GM19468 (cell line): ENCODE measurements around the gene CTNNBL1.

Source experiments
- ATAC-seq: cut with Tn5 transposase; IDR thresholded peaks from one replicate; pipeline ENCODE4 v1.9.1; 2021; ENCODE audit warnings: mild to moderate bottlenecking, moderate library complexity, moderate number of reproducible peaks; ENCODE audit not compliant: unreplicated experiment; ENCODE audit errors: extremely low read depth

The CTNNBL1 gene

DNA sequence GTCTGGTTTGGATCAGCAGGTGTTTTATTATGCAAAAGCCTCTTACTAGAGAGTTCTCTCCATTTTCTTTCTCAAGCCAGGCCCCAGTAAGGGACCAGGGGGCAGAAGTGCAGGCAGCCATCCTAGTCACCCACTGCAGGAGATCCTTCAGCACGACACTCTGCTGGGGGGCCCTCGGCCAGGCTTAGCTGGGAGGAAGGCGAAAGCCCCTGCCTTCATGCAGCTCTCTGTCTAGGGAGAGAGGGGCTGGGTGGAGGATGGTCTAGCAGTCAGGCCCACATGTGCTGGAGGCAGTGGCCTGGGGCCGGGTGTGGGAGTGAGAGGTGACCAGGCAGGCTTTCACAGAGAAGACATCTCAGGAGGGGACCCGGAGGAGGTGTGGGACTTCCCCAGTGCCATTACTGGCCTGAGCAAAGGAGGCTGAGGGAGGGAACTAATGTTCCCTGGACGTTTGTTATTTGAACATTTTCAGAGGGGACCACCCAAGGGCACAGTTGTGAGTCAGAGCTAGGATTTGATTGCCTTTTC is 175.6 kb downstream of the CTNNBL1 start:
- ATAC-seq, result no peak

DNA sequence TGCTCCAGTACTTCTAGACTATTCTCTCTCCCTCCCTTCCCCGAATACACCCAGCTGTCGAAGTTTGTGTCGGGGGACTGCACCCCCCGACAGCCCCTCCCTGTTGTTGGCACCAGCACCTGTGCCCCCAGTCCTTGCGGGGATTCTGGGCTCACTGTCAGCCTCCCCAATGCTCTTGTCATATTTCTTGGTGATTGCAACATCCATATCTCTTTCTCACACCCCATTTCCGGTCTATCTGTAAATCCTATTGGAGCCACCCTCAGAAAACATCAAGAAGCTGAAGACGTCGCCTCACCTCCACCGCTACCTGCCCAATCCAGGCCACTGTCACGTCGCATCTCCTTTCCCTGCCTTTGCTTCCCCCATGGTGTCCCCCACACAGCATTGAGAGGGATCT is 176.5 kb downstream of the CTNNBL1 start:
- ATAC-seq, result no peak

DNA sequence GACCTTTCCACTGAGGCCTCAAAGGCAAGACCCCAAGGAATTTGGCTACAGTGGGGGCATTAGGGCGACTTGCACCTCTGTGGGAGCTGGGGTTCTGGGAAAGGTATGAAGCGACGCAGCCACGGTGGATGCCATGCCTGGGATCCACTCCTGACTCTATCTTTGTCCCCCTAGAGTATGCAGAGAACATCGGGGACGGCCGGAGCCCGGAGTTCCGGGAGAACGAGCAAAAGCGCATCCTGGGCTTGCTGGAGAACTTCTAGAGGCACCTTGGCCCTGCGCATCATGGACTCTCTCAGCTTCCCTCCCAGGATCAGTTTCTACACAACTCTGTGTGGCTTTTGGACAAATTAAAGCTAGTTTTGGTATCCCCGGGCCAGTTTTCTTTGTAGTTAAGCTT is 177.9 kb downstream of the CTNNBL1 start:
- ATAC-seq, result no peak

DNA sequence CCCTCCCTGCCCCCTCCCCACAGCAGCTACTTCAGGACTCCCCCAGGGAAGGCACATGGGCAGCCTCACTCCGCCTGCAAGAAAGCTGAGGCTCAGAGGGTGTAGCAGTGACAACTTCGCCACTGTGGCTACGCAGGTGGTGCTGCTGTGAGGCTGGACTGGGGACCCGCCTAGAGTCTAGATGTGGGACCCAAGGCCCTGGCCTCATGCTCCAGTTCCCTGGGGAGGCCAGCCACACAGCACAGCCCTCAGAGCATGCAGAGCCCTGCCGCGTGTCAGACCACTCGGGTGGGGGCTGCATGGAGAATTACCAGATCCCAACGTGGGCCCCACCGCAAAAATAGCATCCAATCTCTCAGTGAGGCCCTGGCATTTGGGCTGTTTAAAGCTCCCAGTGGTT is 178.3 kb downstream of the CTNNBL1 start:
- ATAC-seq, result no peak

DNA sequence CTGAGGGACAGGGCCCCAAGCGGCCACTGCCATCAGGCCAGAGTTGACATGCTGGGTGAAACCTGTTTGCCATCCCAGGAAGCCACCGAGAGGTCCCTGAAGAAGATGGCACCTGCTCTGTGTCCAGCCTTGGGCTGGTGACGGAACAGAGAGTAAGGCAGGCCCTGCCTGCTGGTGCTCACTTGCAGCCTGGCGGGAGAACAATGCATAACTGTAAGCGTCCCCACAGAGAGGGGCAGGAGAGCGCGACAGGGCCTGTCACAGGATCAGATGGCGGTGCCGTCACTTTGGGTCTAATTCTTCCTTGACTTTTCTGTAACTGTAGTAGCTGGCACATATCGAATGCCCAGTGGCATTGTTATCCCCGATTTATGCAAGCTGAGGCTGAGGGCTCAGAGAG is 180.1 kb downstream of the CTNNBL1 start:
- ATAC-seq, result no peak

DNA sequence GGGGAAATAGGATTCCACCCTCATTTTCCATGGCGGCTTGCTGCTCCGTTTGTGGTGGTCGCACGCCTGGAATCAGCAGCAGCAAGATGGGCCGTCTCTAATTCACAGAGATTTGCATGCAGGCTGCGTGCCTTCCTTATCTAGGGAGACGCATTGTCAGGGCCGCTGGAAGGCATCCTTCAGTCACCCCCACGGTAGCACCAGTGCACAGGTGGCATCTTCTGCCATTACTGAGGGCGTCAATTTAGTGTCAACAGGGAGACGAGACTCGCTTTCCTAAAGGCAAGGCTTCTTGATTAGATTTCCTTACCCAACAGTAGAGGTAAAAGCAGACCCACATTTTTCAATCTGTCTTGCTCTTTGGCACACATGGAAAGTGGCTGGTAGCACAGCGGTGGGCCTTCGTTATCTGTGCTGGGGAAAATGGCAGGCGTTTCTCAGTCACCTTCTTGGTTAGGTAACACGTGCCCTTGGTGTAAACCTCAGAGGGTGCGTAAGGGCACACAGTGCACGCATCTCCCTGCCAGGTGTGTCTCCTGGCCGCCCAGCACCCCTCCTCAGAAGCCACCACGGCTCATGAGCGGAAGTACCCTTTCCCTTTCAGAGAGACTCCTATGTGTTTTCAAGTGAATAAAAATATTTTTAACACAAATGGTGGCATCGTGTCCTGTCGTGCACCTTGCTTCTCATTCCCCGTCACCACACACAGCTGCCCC is 181.8 kb downstream of the CTNNBL1 start:
- ATAC-seq, result no peak

DNA sequence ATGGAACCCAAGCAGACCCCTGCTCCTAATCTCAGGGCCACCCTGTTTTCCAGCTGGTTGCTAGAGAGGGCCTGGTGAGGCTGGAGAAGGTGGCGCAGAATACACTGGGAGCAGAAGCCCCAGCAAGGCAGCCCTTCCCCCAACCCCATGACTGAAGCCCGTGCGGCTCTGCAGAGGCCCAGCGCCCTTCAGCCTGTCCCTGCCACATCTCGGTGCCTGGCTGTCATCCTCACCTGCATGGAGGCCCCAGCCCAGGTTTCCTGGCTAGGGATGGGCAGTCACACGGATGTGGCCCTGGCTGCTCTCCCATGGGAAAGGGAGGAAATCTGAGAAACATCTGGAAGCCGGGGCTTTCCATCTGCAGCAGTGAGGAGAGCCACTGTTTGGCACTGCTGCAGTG is 183.0 kb downstream of the CTNNBL1 start:
- no peak for ATAC-seq

DNA sequence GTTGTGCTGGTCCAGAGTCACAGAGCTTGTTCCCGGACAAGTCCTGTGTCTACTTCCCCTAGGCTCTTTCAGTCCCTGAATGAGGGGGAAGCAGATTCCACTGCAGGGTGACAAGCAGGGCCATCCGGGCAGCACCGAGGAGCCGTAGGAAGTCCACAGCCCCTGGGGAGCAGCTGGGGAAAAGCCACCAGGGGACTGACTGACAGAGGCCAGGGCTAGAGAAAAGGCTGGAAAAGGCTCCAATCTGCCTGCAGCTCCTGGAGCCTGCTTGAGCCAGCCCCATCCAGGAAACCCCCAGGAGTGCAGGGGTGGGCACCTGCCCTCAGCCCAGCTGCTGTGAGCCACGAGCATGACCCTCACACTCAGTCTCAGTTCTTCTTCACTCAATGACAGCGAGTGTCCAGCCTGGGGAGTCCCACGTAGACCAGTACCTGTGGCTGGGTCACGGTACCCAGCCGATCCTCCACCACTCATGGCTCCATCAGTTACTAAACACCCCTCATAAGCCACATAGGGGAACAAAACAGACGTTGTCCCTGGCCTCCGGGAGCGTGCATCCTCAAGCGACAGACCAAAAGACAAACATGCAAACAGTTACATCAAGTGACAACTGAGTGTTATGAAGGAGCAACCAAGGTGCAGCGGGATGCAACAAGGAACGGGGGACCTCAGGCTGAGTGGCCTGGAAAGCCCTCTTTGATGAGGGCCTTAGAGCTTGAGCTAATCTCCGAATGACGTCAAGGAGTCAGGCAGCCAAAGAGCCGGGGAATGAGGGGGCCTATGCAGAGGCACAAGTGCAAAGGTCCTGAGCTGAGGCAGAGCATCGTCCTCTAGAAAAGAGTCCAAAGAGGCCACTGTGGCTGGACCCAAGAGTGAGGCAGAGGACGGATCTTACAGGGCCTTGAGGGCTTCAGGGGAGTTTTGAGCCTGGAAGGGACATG is 184.3 kb downstream of the CTNNBL1 start:
- no peak for ATAC-seq

DNA sequence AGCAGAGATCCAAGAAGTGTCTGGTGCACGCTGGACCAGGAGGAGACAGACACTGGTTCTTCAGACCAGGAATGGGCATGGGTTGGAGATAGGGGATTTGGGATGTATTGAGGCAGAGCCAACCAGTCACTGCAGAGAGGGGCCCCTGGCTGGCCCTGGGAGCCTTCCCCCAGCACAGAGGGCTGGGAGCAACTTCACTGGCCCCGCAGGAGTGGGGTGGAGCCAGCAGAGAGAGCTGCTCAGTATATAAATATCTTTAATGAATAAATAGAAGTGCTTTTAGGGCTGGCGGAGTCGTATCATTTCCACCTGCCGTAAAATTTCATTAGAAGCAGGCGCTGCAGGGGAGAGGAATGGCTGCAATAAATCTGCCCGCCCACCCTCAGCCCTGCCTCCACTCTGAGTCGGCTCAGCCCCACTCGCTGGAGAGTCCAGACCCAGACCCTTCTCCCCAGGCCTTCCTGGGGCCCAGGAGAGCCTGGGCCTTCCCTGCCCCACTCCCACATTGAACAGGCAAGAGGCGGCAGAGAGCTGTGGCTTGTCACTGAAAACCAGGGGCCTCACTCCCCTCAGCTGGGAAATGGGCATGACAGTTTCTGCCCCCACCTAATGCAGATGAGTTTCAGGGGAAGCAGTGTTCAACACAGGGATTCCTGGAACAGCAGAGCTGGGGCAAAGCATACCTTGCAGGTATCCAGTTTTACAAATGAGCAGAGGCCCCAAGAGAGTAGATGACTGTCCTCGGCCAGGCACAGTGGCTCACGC is 185.2 kb downstream of the CTNNBL1 start:
- ATAC-seq, result no peak

DNA sequence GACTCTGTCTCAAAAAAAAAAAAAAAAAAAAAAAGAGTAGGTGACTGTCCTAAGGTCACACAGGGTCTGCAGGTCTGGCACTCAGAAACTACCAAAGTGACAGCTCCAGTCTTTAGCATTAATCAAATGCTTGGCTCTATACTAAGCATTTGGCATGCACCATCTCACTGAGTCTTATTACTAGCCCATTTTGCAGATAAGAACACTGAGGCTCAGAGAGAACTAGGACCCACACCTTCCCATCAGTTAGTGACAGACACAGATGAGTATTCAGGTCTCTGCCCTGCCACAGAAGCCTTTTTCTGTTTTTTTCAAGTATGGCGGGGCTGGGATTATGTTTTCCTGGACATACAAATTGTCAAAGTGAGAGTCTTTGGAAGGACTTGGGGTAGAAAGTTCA is 186.0 kb downstream of the CTNNBL1 start:
- ATAC-seq, result no peak

DNA sequence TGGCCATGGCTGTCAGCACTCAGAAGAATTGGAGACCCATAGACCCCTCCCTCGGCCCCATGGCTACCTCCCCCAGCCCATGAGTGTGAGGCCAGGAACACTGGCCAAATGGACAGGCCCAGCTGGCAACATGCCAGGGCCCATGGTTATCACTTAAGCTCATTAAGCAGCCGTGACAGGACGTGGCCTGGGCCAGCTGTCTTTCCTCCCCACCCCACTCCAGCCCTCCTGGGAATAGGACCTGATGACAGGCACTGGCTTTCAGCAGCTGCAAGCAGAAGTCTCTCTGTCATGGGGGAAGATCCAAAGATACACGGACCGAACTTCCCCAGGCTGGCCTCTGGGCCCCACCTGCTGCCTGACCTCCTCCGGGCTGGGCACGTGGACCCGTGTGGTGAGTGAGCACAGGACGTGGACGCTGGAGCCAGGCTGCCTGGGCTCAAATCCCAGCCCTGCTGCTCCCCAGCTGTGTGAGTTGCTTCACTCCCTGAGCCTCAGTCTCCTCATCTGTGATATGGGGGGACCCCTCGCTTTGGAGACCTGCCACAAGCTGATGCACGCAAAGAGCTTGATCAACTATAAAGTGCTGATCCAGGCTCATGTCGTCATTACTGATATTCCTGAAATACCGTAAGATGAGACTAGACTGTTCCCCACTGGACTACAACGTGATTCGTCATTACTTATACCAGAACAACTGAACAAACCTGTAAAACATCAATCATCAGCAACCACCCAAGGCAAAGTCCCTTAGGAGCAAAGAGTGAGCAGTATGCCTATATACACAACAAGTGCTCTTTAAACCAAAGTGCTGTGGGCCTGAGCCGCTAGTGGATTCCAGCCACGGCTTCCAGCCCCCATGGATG is 187.1 kb downstream of the CTNNBL1 start:
- no peak for ATAC-seq

DNA sequence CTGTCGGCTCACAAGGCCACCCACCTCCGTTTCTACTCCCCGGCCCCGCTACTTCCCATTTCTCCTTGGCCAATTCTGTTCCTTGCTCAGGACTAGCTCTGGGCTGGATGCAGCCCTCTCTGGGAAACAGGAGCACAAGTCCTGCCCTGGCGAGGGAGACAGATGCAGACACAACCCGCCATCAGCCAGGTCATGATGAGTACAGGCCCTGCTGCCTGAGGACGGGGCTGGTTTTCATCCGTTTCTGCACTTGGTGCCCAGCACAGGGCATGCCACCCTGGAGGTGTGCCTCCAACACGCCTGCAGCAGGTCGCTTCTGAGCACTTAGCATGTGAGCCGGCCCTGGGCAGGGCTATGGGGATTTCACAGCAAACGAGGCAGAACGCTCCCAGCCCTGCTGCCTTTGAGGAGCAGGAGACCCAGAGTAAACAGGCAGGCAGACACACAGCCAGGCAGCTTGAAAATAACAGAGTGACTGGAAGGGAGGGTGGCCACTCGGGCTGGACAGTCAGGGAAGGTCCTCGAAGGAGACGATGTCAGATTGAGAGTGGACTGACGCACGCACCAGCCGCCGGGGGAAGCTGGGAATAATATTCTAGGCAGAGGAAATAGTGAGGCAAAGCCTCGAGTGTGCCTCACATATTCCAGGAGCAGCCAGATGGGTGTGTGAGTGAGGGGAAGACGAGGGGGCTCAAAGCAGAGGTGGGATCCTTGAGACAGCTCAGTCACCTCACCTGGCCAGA is 187.9 kb downstream of the CTNNBL1 start:
- no peak for ATAC-seq

DNA sequence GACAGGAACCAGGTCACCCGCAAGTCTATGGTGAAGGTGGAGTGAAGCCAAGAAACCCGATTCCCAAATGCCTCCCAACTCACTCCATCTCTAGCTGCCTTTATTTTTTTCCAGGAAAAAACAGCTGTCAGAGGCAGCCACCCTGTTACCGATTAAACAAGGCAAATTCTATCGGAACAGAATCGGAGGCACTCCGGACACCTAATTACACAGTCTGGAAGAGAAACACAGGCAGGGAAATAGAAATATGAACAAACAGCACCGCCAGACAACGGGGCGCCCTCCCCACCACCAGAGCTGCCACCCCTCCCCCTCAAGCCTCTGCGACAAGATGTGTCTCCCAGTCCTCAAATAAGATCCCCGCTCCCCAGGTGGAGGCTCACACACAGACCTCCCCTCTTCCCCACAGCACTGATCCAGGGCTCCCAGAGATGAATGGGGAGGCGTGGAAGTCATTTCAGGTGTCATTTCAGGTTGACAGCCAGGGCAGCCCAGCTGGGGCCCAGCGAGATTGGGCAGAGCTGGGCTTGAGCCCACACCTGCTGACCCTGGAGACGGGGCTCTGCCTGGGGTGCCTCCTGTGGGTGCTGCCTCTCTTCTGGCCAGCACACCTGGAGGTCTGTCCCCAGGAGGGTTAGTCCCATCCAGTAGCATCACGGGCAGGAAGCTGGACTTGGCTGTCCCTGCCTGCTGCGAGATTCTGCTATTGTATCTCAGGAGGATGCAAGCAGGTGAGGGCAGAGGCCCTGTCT is 189.3 kb downstream of the CTNNBL1 start:
- no peak for ATAC-seq

DNA sequence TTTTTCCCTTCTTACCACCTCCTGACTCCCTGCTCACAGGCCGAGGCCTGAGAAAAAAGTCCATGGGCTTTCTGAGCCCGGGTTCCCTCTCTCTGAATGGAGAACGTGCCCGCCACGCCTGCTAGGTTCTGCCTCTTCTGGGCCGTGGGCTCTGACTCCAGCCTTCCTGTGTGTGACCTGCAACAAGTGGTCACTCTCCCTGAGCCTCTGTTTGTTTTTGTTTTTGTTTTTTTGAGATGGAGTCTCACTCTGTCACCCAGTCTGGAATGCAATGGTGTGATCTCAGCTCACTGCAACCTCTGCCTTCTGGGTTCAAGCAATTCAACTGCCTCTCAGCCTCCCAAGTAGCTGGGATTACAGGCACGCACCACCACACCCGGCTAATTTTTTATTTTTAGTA is 191.2 kb downstream of the CTNNBL1 start:
- ATAC-seq, result no peak

DNA sequence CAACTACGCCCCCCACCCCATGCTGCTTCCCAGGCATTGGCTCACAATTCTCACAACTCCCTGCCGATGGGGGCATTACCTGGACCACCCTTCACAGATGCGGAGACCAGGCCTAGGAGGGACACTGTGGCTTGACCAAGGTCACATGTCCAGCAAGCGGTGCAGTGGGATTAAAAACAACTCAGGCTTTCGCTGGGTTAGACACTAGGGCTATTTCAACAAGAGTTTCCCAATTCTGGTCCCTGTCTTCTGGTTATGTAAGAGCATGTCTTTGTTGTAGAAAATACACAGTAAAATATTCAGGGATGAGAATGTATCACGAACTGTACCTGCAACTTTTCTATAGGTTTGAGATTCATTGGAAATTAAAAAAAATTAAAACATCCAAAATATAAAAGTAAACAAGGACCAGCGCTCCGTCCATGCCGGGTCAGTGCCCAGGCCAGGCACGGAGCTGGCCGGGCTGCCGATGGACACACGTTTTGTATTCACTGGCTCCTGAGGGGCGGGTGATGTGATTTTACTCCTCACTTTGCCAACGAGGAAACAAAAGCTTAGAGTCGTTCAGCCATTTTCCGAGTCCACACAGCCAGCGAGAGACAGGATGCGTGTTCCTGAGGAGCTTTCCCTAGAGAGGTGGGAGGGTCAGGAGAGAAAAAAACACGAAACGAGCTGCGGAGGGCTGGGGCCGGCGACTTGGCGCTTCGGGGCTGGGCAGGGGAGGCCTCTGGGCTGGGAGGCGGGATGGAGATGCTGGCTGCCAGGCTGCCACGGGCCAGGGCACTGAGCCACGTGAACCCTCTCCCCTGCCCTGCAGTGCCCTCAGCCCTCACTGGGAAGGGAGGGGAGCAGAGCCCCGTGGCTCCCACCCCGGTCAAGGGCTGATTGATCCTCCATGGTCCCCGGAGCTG is 192.0 kb downstream of the CTNNBL1 start:
- no peak for ATAC-seq

DNA sequence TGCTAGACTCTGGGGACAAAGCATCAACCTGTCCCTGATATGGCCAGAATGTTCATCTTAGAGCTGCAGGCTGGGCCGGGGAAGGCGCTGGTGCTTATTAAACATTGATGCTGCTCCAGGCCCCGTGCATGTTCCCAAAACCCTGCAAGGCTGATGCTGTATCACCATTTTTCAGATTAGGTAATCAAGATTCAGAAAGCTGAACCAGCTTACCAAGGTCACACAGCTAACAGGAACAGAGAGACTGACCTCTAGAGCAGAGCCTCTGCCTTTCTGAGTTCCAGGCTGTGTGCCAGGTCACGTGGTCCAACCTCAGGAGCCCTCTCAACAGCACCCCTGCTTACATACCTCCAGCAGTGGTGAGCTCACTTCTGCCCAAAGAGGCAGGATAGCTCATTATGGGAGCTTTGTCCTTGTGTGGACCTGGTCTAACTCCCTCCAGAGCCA is 193.0 kb downstream of the CTNNBL1 start:
- ATAC-seq, result no peak

DNA sequence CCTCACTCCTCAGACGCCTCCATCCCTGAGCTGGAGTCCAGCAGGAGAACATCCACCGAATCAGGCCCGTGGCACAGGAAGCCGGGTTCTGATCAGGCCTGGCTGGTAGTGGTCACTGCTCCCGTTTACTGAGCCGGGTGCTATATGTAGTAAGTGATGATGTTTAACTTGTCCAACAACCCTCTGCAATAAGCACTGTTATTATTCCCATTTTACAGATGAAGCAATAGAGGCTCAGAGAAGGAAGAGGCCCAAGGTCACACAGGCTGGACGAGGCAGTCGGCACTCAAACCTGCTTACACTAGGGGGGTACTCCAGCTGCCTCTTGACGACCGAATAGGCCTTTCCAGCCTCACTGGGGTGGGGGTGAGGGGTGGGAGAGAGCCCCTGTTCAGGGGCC is 194.8 kb downstream of the CTNNBL1 start:
- no peak for ATAC-seq
